CD1c-positive myeloid dendritic cell (primary cell): ENCODE data around the gene PIGS.
A peak's percentile ranks its signal among the peaks of the same experiment; 100 is the strongest.
"Not testable (repeated sequence)": the region's sequence is repeated elsewhere in the genome, so short reads cannot be mapped to it uniquely, and the experiment has no call there.

Experiments used
- DNase-seq: peaks from one replicate; pipeline ENCODE4 v3.0.0-alpha.2; 2016; ENCODE audit errors: extremely low spot score

Gene PIGS

GRCh38 chr17:28578246-28579195, 7.2 kb upstream of the PIGS start:
- no peak for DNase-seq

GRCh38 chr17:28577466-28577824, 6.1 kb upstream of the PIGS start:
- no peak for DNase-seq

- DNase-seq, result peak; percentile 99
Observed at GRCh38 chr17:28576758-28577465, 5.6 kb upstream of the PIGS start, which contains the start of gene ALDOC. ALDOC (minus strand) TSS chr17:28576895; CDS start chr17:28575532, 1,363 bp downstream.

- DNase-seq, result not testable (repeated sequence)
Observed at GRCh38 chr17:28576016-28576415, 4.7 kb upstream of the PIGS start.

GRCh38 chr17:28575126-28575795, 3.9 kb upstream of the PIGS start:
- no peak for DNase-seq

GRCh38 chr17:28574526-28574925, 3.2 kb upstream of the PIGS start:
- no peak for DNase-seq

- no peak for DNase-seq
Observed at GRCh38 chr17:28573966-28574480, 2.7 kb upstream of the PIGS start.

- no peak for DNase-seq
Observed at GRCh38 chr17:28573521-28573920, 2.2 kb upstream of the PIGS start.

GRCh38 chr17:28573040-28573380, 1.7 kb upstream of the PIGS start:
- DNase-seq, result no peak

- no peak for DNase-seq
Observed at GRCh38 chr17:28572259-28573039, 1.1 kb upstream of the PIGS start.

GRCh38 chr17:28570716-28571360, 486 bp downstream of the PIGS start:
- DNase-seq, result peak; percentile 26

- DNase-seq, result no peak
Observed at GRCh38 chr17:28569446-28569845, 1.9 kb downstream of the PIGS start.

- peak; percentile 68 for DNase-seq
Observed at GRCh38 chr17:28567604-28568003, 3.7 kb downstream of the PIGS start.

GRCh38 chr17:28563475-28563874, 7.8 kb downstream of the PIGS start:
- no peak for DNase-seq

GRCh38 chr17:28555022-28555421, 16.3 kb downstream of the PIGS start:
- DNase-seq, result no peak

- DNase-seq, result no peak
Observed at GRCh38 chr17:28554565-28554964, 16.8 kb downstream of the PIGS start.

GRCh38 chr17:28553000-28553505, 18.3 kb downstream of the PIGS start:
- no peak for DNase-seq

- peak; percentile 85 for DNase-seq
Observed at GRCh38 chr17:28552176-28552999, 18.9 kb downstream of the PIGS start, which contains the start of gene UNC119. UNC119 (minus strand) TSS chr17:28552624; CDS start chr17:28552557, 67 bp downstream.

- DNase-seq, result no peak
Observed at GRCh38 chr17:28551421-28552175, 19.7 kb downstream of the PIGS start.
